GM13977 (cell line): ENCODE results near the gene NUAK1.

ENCODE experiments used
- DNase-seq: peaks from one replicate; pipeline ENCODE4 v3.0.0; 2012; ENCODE audit warnings: low spot score
- in situ Hi-C: fragments of 300-500 bp; cut with MboI; formaldehyde crosslinking; loops from one replicate; pipeline ENCODE4 v1.12.0; 2022; ENCODE audit warnings: low sequenced_read_pairs, low pct_unique_long_range_greater_than_20kb, mixed read lengths, inconsistent platforms; ENCODE audit not compliant: unreplicated experiment
- TF ChIP-seq, protein P1 (sequence below): IDR thresholded peaks from 2 replicates; pipeline ENCODE4 v1.5.1; 2012; ENCODE audit warnings: mild to moderate bottlenecking, control low read depth; ENCODE audit not compliant: insufficient read depth; ENCODE audit errors: extremely low read depth, missing control alignments

Gene NUAK1

DNA sequence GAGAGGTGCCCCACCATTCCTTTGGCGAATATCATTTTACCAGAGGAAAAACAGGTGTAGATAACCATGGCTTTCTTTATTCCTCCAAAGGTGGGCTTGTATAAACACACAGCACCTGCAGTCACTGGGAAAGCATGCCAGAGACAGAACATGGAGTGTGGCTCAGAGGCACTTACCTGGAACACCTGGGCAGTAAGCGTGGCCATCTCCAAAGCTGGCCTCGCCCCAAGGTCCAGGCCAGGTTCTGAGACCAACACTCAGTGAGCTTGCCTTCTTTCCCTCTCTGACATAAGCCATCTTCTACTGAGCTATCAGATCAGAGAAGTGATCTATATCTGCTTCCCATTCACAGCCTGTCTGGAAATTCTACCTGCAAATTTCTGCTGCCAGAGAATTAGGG lies 70.5 kb downstream of the NUAK1 start:
- in situ Hi-C loops = no loop called here

DNA sequence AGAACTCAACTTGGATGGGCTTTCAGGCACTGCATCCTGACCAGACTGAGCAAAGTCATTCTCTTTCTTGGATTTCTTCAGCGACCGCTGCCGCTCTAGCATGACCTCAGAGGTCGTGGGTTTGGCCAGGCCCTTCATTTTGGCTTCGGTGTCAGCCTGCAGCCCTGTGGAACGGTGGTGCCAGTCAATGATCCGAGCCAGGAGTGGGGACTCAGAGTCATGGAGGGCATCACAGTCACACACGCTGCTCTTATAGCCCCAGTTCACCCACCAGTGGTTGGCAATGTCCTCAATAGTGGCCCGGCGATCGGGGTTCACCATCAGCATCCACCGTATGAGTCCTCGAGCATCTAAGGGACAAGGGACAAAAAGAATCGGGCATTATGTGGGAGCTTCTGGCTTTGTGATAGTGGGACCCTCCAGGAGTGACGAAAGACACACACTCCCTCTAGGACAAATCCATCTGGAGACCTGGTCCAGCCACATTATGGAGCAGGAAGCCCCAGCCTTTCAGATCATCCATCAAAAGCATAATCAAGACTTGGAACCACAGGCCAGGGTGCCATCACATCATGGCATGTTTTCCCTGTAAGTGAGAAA lies 71.0 kb downstream of the NUAK1 start:
- in situ Hi-C loops = no loop called here
- TF ChIP-seq, protein P1, sequence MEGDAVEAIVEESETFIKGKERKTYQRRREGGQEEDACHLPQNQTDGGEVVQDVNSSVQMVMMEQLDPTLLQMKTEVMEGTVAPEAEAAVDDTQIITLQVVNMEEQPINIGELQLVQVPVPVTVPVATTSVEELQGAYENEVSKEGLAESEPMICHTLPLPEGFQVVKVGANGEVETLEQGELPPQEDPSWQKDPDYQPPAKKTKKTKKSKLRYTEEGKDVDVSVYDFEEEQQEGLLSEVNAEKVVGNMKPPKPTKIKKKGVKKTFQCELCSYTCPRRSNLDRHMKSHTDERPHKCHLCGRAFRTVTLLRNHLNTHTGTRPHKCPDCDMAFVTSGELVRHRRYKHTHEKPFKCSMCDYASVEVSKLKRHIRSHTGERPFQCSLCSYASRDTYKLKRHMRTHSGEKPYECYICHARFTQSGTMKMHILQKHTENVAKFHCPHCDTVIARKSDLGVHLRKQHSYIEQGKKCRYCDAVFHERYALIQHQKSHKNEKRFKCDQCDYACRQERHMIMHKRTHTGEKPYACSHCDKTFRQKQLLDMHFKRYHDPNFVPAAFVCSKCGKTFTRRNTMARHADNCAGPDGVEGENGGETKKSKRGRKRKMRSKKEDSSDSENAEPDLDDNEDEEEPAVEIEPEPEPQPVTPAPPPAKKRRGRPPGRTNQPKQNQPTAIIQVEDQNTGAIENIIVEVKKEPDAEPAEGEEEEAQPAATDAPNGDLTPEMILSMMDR = no peak
- DNase-seq = no peak

More for the DNA sequence above, 70.5 kb downstream of the NUAK1 start:
- no peak for DNase-seq
- TF ChIP-seq, protein P1 = no peak

DNA sequence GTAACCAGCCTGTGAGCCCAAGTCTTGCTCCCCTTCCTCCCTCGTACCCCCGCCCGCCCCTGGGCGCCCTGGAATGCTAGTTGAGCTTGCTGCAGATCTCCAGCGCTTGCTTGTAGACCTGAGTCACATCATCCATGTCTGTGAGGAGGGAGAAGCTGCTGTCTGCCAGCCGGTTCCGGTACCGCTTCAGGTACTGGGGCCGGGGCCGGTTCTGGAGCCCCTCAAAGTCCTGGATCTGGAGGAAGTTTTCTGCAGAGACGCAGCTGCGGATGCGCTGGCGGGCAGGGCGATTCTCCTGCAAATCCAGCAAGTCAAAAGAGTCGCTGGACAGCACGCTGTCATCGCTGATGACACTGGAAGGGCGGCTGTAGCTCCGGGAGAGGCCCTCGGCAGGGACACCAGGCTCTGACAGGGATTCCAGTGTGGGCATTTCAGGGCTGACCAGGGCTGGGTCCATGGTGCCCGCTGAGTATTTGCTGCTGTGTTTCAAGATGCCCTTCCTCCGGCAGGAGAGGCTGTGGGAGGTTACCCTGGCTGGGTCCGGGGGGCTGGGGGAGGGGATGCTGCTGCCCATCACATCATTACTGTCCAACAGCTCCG lies 71.9 kb downstream of the NUAK1 start:
- DNase-seq = no peak
- in situ Hi-C loops = no loop called here
- TF ChIP-seq, protein P1 = no peak

DNA sequence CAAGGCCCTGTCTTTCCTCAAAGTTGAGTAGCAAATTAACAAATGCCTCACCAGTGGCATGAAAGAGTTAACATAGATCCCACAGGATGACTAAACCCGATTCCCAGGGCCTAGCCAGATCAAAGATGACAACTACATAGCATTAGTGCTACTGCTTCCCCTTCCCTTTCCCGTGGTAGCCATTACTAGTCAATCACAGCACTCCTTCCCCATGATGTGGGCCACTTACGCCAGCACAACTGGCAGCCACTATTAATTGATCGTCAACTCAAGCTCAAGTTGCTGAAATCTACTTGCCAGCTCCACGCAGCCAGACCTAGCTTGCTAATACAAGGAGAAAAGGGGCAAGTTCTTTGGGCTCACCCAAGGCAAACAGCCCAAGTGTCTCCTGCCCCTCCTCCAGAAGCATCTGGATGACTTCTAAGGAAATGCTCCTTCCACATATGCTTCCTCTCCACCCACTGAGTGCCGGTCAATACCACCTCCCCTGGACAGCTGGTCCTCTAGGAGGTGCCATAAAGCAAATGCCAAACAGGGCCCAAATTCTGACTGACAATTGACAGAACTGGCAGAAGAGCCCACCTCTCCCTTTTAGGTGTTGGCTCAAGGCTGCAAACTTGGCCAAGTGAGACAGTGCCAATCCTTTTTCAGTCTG lies 72.6 kb downstream of the NUAK1 start:
- no peak for DNase-seq
- TF ChIP-seq, protein P1 = no peak
- in situ Hi-C loops = no loop called here

DNA sequence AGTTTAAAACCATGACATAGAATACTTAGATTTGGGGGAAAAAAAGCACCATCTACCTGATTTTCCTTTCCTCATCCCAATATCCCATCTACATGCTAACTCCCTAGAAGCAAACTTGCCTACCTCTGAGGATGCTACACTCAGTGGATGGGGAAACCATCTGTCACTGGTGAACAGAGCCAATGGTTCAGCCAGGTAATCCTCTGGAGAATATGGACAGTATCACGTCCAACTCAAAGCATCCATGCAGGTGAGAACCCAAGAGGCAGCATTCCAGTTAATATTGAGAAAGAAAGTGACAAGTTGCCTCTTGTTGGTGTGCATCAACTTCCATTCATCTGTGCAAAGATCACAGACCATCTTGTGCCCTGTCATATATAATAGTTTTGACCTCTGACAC lies 73.2 kb downstream of the NUAK1 start:
- TF ChIP-seq, protein P1 = no peak
- in situ Hi-C loops = no loop called here
- no peak for DNase-seq

DNA sequence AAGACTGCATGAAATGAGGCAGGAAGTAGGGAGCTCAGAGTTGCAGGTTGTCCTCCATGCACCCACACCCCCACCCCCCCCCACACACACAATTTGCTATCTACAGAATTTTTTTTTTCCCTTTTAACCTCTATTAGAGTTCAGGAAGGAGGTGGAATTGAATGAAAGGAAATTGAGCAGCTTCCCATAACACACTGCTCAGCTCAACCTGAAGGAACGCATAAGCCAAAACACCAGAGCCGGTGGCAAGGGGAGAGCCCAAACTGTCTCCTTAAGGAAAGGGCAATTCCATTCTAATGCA lies 74.1 kb downstream of the NUAK1 start:
- DNase-seq = no peak
- in situ Hi-C loops = no loop called here
- TF ChIP-seq, protein P1 = no peak
